Gastroesophageal sphincter (tissue), 4 donors: ENCODE data around the gene RPL13. TPM values are rescaled to one million over a fixed set of nuclear protein-coding genes. Genes with fewer than 3 reads are reported as not detected.

Experiments used
- ATAC-seq: fragments of 150-250 bp; one replicate; pipeline ENCODE4 v1.9.1; 2016; ENCODE audit warnings: mild to moderate bottlenecking, moderate library complexity
- H3K27ac ChIP-seq, 4 donors: fragments of 200-600 bp; sonication (generic) in 3 of 4; 1 replicate in 3 of 4; 2 replicates in 1 of 4; pipeline ENCODE4 v1.5.1; 2016 to 2019
- H3K27me3 ChIP-seq: fragments of 200-600 bp; sonication (generic); one replicate; pipeline ENCODE4 v1.5.1; 2019
- H3K36me3 ChIP-seq, 2 donors: fragments of 200-600 bp; sonication (generic); one replicate each; pipeline ENCODE4 v1.5.1; 2019; ENCODE audit warnings: control low read depth in 1 of 2
- H3K4me1 ChIP-seq, 3 donors: fragments of 200-600 bp; sonication (generic); 1 replicate in 2 of 3; 2 replicates in 1 of 3; pipeline ENCODE4 v1.5.1; 2016 to 2019; ENCODE audit warnings: control low read depth in 2 of 3
- H3K4me3 ChIP-seq, 2 donors: fragments of 200-600 bp; sonication (generic); one replicate each; pipeline ENCODE4 v1.5.1; 2019; ENCODE audit warnings: mild to moderate bottlenecking in 1 of 2, moderate library complexity in 1 of 2
- H3K9me3 ChIP-seq, 3 donors: fragments of 200-600 bp; sonication (generic); one replicate each; pipeline ENCODE4 v1.5.1; 2017 to 2019; ENCODE audit warnings: control low read depth in 2 of 3
- CTCF ChIP-seq, 4 experiments: fragments of 200-600 bp in 2 of 4; fragments of 450-650 bp in 2 of 4; sonication (generic) in 1 of 4; IDR thresholded peaks; one replicate each; pipeline ENCODE4 v1.5.1; 2017 to 2019; ENCODE audit warnings: antibody characterized with exemption in 4 of 4, mild to moderate bottlenecking in 2 of 4, moderate library complexity in 2 of 4
- EP300 ChIP-seq: sonication (generic); formaldehyde crosslinking; IDR thresholded peaks from one replicate; pipeline ENCODE4 v1.6.1; 2017; ENCODE audit warnings: antibody characterized with exemption, mild to moderate bottlenecking
- POLR2A ChIP-seq, 2 donors: fragments of 450-650 bp; IDR thresholded peaks; one replicate each; pipeline ENCODE4 v1.6.1; 2017; ENCODE audit warnings: antibody characterized with exemption in 2 of 2, mild to moderate bottlenecking in 2 of 2, moderate library complexity in 1 of 2
- POLR2AphosphoS5 ChIP-seq: sonication (generic); formaldehyde crosslinking; IDR thresholded peaks from one replicate; pipeline ENCODE4 v1.6.1; 2017; ENCODE audit warnings: antibody characterized with exemption
- WGBS, 2 donors: methylation state at CpG; one replicate each; pipeline ENCODE4 v1.1.5; 2018; ENCODE audit warnings: low coverage in 1 of 2; 5-methylcytosine and 5-hydroxymethylcytosine counted together
- total RNA-seq, 4 donors: library from RNA; depleted of rRNA; stranded (reverse); fragments of >200 nt; gene quantifications; one replicate each; pipeline ENCODE4 v1.1.0, GENCODE V29; 2016

RPL13 gene
- total RNA-seq, 4 donors from 2014 or later = 2,888 to 7,342 (median 4,676) TPM

GRCh38 chr16:89545831-89546574 lies 14.5 kb upstream of the RPL13 start:
- H3K4me3 ChIP-seq = no peak overlapping the region
- peaks cover 0 to 13% (median 0%) of the 10 kb centered on the region in 3 donors for H3K4me1 ChIP-seq
- peaks cover 0 to 90% of the 10 kb centered on the region in 2 donors for H3K36me3 ChIP-seq
- no peak for ATAC-seq
- H3K9me3 ChIP-seq = no peaks in the 10 kb centered on the region
- 90 to 100% methylated on average over 3 to 18 of the region's 26 CpGs for WGBS, 2 donors
- H3K27ac ChIP-seq = no peak overlapping the region
- TF ChIP-seq POLR2AphosphoS5 (no peak), CTCF (IDR thresholded peaks at IDR 0.05) (no peak), POLR2A (IDR thresholded peaks at IDR 0.05) (no peak), EP300 (no peak)
- H3K27me3 ChIP-seq = no peaks in the 10 kb centered on the region

DNA sequence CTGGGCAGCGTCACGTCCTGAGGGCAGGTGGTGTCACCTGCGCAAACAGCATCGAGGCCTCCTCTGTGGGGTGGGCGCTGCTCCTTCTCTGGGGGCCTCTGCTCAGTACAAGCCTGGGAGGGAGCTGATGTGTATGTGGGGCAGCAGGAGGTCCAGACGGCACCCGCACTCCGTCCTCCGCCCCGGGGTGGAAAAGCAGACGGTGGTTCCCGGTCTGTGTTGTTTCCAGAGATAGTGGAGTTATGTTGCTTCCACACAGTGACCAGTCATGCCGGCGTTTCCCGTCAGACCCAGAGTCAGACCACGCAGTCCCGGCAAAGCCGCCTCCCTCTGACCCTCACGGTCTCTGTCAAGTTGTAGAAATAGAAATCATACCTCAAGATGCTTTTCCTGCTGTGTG lies 13.7 kb upstream of the RPL13 start:
- H3K9me3 ChIP-seq = no peaks in the 10 kb centered on the region
- TF ChIP-seq CTCF (IDR thresholded peaks at IDR 0.05) = no peak
- TF ChIP-seq EP300 = no peak
- no peak for TF ChIP-seq POLR2A (IDR thresholded peaks at IDR 0.05)
- no peak for TF ChIP-seq POLR2AphosphoS5
- H3K4me1 ChIP-seq = peaks cover 0 to 9% (median 0%) of the 10 kb centered on the region in 3 donors
- peaks cover 0 to 91% of the 10 kb centered on the region in 2 donors for H3K36me3 ChIP-seq
- ATAC-seq = no peak
- H3K27me3 ChIP-seq = no peaks in the 10 kb centered on the region
- no peak overlapping the region for H3K4me3 ChIP-seq
- 90 to 91% methylated on average over 4 to 14 of the region's 19 CpGs for WGBS, 2 donors
- no peak overlapping the region for H3K27ac ChIP-seq

GRCh38 chr16:89547291-89547690 lies 13.2 kb upstream of the RPL13 start:
- 83 to 92% methylated on average over 6 to 17 of the region's 17 CpGs for WGBS, 2 donors
- ATAC-seq = no peak
- Histone ChIP-seq H3K4me3 (no peak overlapping the region), H3K4me1 (peaks cover 0 to 4% (median 0%) of the 10 kb centered on the region in 3 donors), H3K27me3 (no peaks in the 10 kb centered on the region), H3K36me3 (peaks cover 0 to 91% of the 10 kb centered on the region in 2 donors), H3K27ac (no peak overlapping the region), H3K9me3 (no peaks in the 10 kb centered on the region)
- no peak for TF ChIP-seq EP300
- no peak for TF ChIP-seq POLR2A (IDR thresholded peaks at IDR 0.05)
- no peak for TF ChIP-seq CTCF (IDR thresholded peaks at IDR 0.05)
- TF ChIP-seq POLR2AphosphoS5 = no peak

DNA sequence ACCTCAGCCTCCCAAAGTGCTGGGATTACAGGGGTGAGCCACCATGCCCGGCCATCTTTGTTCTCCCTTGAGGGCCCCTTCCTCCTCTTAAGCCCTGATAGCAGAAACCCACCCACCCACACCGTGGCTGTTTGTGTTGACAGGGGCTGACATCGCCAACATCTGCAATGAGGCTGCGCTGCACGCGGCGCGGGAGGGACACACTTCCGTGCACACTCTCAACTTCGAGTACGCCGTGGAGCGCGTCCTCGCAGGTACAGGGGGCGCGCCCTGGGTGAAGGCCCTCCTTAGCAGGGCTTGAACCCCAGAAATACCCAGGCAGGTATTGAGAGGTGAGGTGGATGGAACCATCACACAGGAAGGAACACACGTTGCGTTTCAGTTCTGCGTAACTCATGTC lies 12.6 kb upstream of the RPL13 start:
- ATAC-seq = no peak
- Histone ChIP-seq H3K9me3 (no peaks in the 10 kb centered on the region), H3K4me3 (no peak overlapping the region), H3K4me1 (no peaks in the 10 kb centered on the region), H3K27ac (no peak overlapping the region), H3K27me3 (no peaks in the 10 kb centered on the region), H3K36me3 (peaks cover 0 to 92% of the 10 kb centered on the region in 2 donors)
- no peak for TF ChIP-seq POLR2AphosphoS5
- no peak for TF ChIP-seq EP300
- TF ChIP-seq POLR2A (IDR thresholded peaks at IDR 0.05) = no peak
- TF ChIP-seq CTCF (IDR thresholded peaks at IDR 0.05) = no peak
- WGBS, 2 donors = 92 to 97% methylated on average over 7 to 18 of the region's 20 CpGs
